Measurements from ENCODE around the gene KIF27.
"Not testable (repeated sequence)": the region's sequence is repeated elsewhere in the genome, so short reads cannot be mapped to it uniquely, and the experiment has no call there.

KIF27 gene

GRCh38 chr9:83804454-83804853 lies 116.8 kb downstream of the KIF27 start:
- DNase-seq, result not testable (repeated sequence)

GRCh38 chr9:83803941-83804340 lies 117.3 kb downstream of the KIF27 start:
- DNase-seq, result not testable (repeated sequence)

- DNase-seq, result no peak
Measured at GRCh38 chr9:83800236-83801033, 120.8 kb downstream of the KIF27 start.

- DNase-seq, result no peak
Measured at GRCh38 chr9:83794051-83794450, 127.2 kb downstream of the KIF27 start.

GRCh38 chr9:83792746-83793145 lies 128.5 kb downstream of the KIF27 start:
- no peak for DNase-seq

Data from GF-D8 (cell line).